GM23338 (cell line): ENCODE data around the gene CCT6B. TPM values are rescaled to one million over a fixed set of nuclear protein-coding genes. Genes with fewer than 3 reads are reported as not detected.

Experiments used
- ATAC-seq: fragments of 200-7000 bp; cut with Tn5 transposase; 3 replicates; pipeline ENCODE4 v1.9.1; 2020
- DNase-seq: peaks from one replicate; pipeline ENCODE4 v3.0.0-alpha.2; 2015; ENCODE audit warnings: low spot score
- H2AFZ ChIP-seq: fragments of 200-600 bp; sonication (generic); 2 replicates; pipeline ENCODE4 v1.8.0; 2016; ENCODE audit warnings: antibody characterized with exemption, mild to moderate bottlenecking, moderate library complexity
- H3F3A ChIP-seq: fragments of 200-600 bp; sonication (generic); replicated peaks from 2 replicates; pipeline ENCODE4 v1.8.0; 2017; ENCODE audit warnings: antibody characterized with exemption, mixed run types, low read depth
- H3K27ac ChIP-seq: fragments of 200-600 bp; sonication (generic); 2 replicates; pipeline ENCODE4 v1.6.1; 2016; ENCODE audit warnings: low read depth
- H3K27me3 ChIP-seq: fragments of 200-600 bp; sonication (generic); 2 replicates; pipeline ENCODE4 v1.8.0; 2016; ENCODE audit warnings: mild to moderate bottlenecking, mixed run types, moderate library complexity; ENCODE audit not compliant: insufficient read depth
- H3K36me3 ChIP-seq: fragments of 200-600 bp; sonication (generic); 2 replicates; pipeline ENCODE4 v1.8.0; 2016; ENCODE audit warnings: mild to moderate bottlenecking; ENCODE audit not compliant: insufficient read depth
- H3K4me1 ChIP-seq: fragments of 200-600 bp; sonication (generic); 2 replicates; pipeline ENCODE4 v1.8.0; 2016; ENCODE audit warnings: mild to moderate bottlenecking, moderate library complexity; ENCODE audit not compliant: insufficient read depth
- H3K4me2 ChIP-seq: fragments of 200-600 bp; sonication (generic); 2 replicates; pipeline ENCODE4 v1.7.1; 2017; ENCODE audit warnings: mixed run types
- H3K4me3 ChIP-seq: fragments of 200-600 bp; sonication (generic); 2 replicates; pipeline ENCODE4 v1.6.1; 2016; ENCODE audit warnings: mixed run types
- H3K79me2 ChIP-seq: fragments of 200-600 bp; sonication (generic); replicated peaks from 2 replicates; pipeline ENCODE4 v1.8.0; 2017; ENCODE audit warnings: mild to moderate bottlenecking; ENCODE audit not compliant: insufficient read depth
- H3K9me2 ChIP-seq: fragments of 200-600 bp; sonication (generic); 2 replicates; pipeline ENCODE4 v1.8.0; 2017; ENCODE audit not compliant: insufficient read depth
- H4K20me1 ChIP-seq: fragments of 200-600 bp; sonication (generic); replicated peaks from 2 replicates; pipeline ENCODE4 v1.8.0; 2017; ENCODE audit warnings: mild to moderate bottlenecking; ENCODE audit not compliant: insufficient read depth
- H3K27ac Mint-ChIP-seq: 2 replicates; pipeline ENCODE4 v1.8.0; 2020; ENCODE audit warnings: inconsistent platforms, mild to moderate bottlenecking, moderate library complexity, mixed read lengths
- H3K27me3 Mint-ChIP-seq: 3 replicates; pipeline ENCODE4 v1.8.0; 2022; ENCODE audit warnings: low read depth, mild to moderate bottlenecking, moderate library complexity, mixed read lengths, inconsistent platforms; ENCODE audit not compliant: insufficient read depth, poor library complexity
- H3K36me3 Mint-ChIP-seq: 3 replicates; pipeline ENCODE4 v1.8.0; 2021; ENCODE audit warnings: low read depth, mild to moderate bottlenecking, inconsistent platforms, moderate library complexity, mixed read lengths
- H3K4me1 Mint-ChIP-seq: 3 replicates; pipeline ENCODE4 v1.8.0; 2020; ENCODE audit warnings: mild to moderate bottlenecking, inconsistent platforms, mixed read lengths
- H3K4me3 Mint-ChIP-seq: 3 replicates; pipeline ENCODE4 v1.8.0; 2021; ENCODE audit warnings: moderate library complexity, mild to moderate bottlenecking, inconsistent platforms, mixed read lengths
- H3K9me3 Mint-ChIP-seq: 3 replicates; pipeline ENCODE4 v1.8.0; 2020; ENCODE audit warnings: moderate library complexity, mild to moderate bottlenecking, inconsistent platforms, mixed read lengths
- CREB1 ChIP-seq: fragments of 250-450 bp; sonication (Bioruptor Pico); IDR thresholded peaks from 2 replicates; pipeline ENCODE4 v1.5.0; 2020; ENCODE audit warnings: low read depth, mild to moderate bottlenecking, moderate library complexity
- CTCF ChIP-seq, 2 experiments: fragments of 200-600 bp in 1 of 2; sonication (generic) in 1 of 2; conservative IDR thresholded peaks; 2 replicates each; pipeline versions ENCODE4 v1.5.1 to v1.6.1; 2016 to 2017; ENCODE audit warnings: antibody characterized with exemption in 2 of 2, low read depth in 2 of 2, mild to moderate bottlenecking in 2 of 2, moderate library complexity in 1 of 2
- ETS1 ChIP-seq: IDR thresholded peaks from 2 replicates; pipeline ENCODE4 v1.6.1; 2016; ENCODE audit warnings: antibody characterized with exemption
- EZH2 ChIP-seq: fragments of 200-600 bp; sonication (generic); IDR thresholded peaks from one replicate; pipeline ENCODE4 v1.8.0; 2017; ENCODE audit warnings: antibody characterized with exemption, mild to moderate bottlenecking, low read depth; ENCODE audit not compliant: unreplicated experiment
- EZH2phosphoT487 ChIP-seq: fragments of 200-600 bp; sonication (generic); IDR thresholded peaks from one replicate; pipeline ENCODE4 v1.8.1; 2018; ENCODE audit warnings: antibody characterized with exemption; ENCODE audit not compliant: unreplicated experiment
- JUNB ChIP-seq: IDR thresholded peaks from one replicate; pipeline ENCODE4 v1.6.1; 2016; ENCODE audit warnings: antibody characterized with exemption; ENCODE audit not compliant: unreplicated experiment
- NANOG ChIP-seq: IDR thresholded peaks from 2 replicates; pipeline ENCODE4 v1.6.1; 2016; ENCODE audit warnings: antibody characterized with exemption, borderline replicate concordance
- POLR2AphosphoS5 ChIP-seq: IDR thresholded peaks from 2 replicates; pipeline ENCODE4 v1.6.1; 2016; ENCODE audit warnings: antibody characterized with exemption, low read depth
- REST ChIP-seq: IDR thresholded peaks from one replicate; pipeline ENCODE4 v1.6.1; 2018; ENCODE audit warnings: antibody characterized with exemption; ENCODE audit not compliant: unreplicated experiment
- STAT1 ChIP-seq: IDR thresholded peaks from one replicate; pipeline ENCODE4 v1.6.1; 2016; ENCODE audit warnings: antibody characterized with exemption; ENCODE audit not compliant: unreplicated experiment
- ZNF114 ChIP-seq: fragments of 250-450 bp; sonication (Bioruptor Pico); IDR thresholded peaks from 2 replicates; pipeline ENCODE4 v1.5.0; 2020; ENCODE audit warnings: mild to moderate bottlenecking, moderate library complexity
- ZNF331 ChIP-seq: fragments of 250-450 bp; sonication (Bioruptor Pico); IDR thresholded peaks from 2 replicates; pipeline ENCODE4 v1.5.0; 2020; ENCODE audit warnings: low read depth, mild to moderate bottlenecking, moderate library complexity
- ZNF462 ChIP-seq: fragments of 250-450 bp; sonication (Bioruptor Pico); IDR thresholded peaks from 2 replicates; pipeline ENCODE4 v1.5.0; 2020; ENCODE audit warnings: mild to moderate bottlenecking, moderate library complexity
- polyA plus RNA-seq: library from polyadenylated mRNA; unstranded; fragments of >200 nt; fragmentation: Nextera tagmentation; extraction: Ambion mirVana; gene quantifications from 2 replicates; pipeline ENCODE4 v1.2.1, GENCODE V29; 2016
- total RNA-seq: library from RNA; depleted of rRNA; stranded (reverse); fragments of >200 nt; shearing (Covaris generic); gene quantifications from 2 replicates; pipeline ENCODE4 v1.2.3, GENCODE V29; 2014

The CCT6B gene
- total and polyA plus RNA-seq, 2 experiments from 2014 or later = 0.94 to 1.1 TPM

GRCh38 chr17:34883106-34884000, 77.9 kb downstream of the CCT6B start:
- peak; percentile 87 for ATAC-seq
- H3K27ac Mint-ChIP-seq = no peak overlapping the region
- no peaks in the 10 kb centered on the region for H3F3A ChIP-seq
- H3K27ac ChIP-seq = no peak overlapping the region
- no peaks in the 10 kb centered on the region for H4K20me1 ChIP-seq
- peaks cover 20% of the 10 kb centered on the region for H3K27me3 Mint-ChIP-seq
- no peaks in the 10 kb centered on the region for H3K36me3 ChIP-seq
- H3K79me2 ChIP-seq = no peaks in the 10 kb centered on the region
- H3K4me1 ChIP-seq = peaks cover 10% of the 10 kb centered on the region
- peak overlapping the region; percentile 76; the same call in 1 of the 2 replicates for H2AFZ ChIP-seq
- H3K9me3 Mint-ChIP-seq = no peaks in the 10 kb centered on the region; the same call in 2 of the 3 replicates
- TF ChIP-seq EZH2 = no peak
- TF ChIP-seq JUNB = no peak
- TF ChIP-seq ZNF462 (CRISPR knock-in tag) = no peak
- TF ChIP-seq ZNF331 (CRISPR knock-in tag) = no peak
- TF ChIP-seq ETS1 = no peak
- no peak for TF ChIP-seq CTCF (conservative IDR thresholded peaks at IDR 0.05; ENCODE audit: low read depth in 2 of 2)
- TF ChIP-seq REST = no peak
- no peak for TF ChIP-seq EZH2phosphoT487
- TF ChIP-seq STAT1 = no peak
- no peak for TF ChIP-seq CREB1
- no peak for TF ChIP-seq ZNF114 (CRISPR knock-in tag)
- no peak for TF ChIP-seq POLR2AphosphoS5
- no peak for TF ChIP-seq NANOG
- no peak overlapping the region for H3K4me3 ChIP-seq
- H3K4me2 ChIP-seq = peak overlapping the region; percentile 38; the same call in 1 of the 2 replicates
- peaks cover 24% of the 10 kb centered on the region for H3K4me1 Mint-ChIP-seq
- H3K9me2 ChIP-seq = no peaks in the 10 kb centered on the region; the same call in 1 of the 2 replicates
- no peaks in the 10 kb centered on the region for H3K27me3 ChIP-seq
- peak overlapping the region; percentile 28; the same call in 1 of the 3 replicates for H3K4me3 Mint-ChIP-seq
- no peaks in the 10 kb centered on the region; the same call in 2 of the 3 replicates for H3K36me3 Mint-ChIP-seq
- DNase-seq = peak; percentile 11
